Measurements from ENCODE around the gene DAGLB.
A peak's percentile ranks its signal among the peaks of the same experiment; 100 is the strongest.
"Not testable (repeated sequence)": the region's sequence is repeated elsewhere in the genome, so short reads cannot be mapped to it uniquely, and the experiment has no call there.

The DAGLB gene

GRCh38 chr7:6395898-6396595 is 51.7 kb downstream of the DAGLB start:
- DNase-seq = no peak

GRCh38 chr7:6394114-6394513 is 53.6 kb downstream of the DAGLB start:
- DNase-seq = no peak

DNA sequence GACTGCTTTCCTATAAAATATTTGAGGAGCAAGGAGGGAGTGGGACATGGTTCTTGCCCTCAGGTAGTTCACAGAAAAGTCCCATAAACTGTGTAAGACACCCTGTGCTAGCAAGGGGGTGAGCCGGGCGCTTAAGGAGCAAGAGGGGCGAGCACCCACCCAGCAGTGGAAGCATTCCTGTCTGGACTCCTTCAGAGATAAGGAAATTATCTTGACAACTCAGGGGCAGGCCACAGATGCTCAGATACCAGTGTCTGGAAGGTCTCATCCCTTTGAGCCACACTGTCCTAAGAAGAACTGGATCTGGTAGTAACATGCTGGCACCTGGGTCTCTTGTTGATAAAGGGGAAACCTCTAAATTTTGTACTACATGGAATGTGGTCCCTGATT is 54.1 kb downstream of the DAGLB start:
- no peak for DNase-seq

DNA sequence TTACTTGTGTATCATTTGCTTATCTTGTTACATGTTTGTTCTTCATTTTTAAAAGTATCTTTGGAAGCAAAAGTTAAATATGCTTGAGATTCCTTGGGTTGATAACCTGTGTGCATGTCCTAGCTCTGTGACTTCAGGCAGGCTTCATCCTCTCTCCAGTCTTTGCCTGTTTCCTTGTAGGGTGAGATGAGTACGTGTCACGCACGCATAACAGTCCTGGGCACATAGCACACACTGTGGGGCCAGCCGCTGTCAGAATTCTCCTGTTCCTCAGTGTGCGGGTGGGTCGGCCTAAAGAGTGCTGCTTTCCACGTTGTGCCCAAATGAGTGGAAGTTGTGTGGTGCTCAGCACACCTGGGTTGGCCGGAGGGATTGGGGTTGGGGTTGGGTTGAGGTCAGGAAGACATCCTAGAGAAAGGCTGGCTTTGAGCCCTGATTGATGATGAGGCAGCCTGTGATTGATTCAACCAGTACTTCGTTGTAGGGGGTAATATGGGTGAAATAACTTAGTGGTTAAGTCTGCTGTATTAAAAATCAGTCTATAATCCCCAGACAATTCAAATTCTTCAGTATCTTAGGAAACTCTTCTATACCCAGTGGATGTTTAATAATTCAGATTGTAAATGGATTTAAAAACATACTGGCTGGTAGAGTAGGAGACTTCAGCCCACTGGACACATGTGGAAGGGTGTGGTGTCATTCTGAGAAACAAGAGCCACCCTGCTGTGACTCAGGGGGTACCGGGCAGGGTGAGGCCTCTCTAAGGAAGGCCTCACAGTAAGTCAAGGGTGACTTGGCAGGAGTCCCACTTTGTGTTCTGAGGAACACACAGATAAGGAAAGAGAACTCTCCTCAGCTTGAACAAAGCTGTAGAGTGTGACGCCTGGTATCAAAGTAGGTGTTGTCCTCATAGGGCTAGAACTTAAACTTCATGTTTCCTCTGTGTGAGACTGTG is 54.8 kb downstream of the DAGLB start:
- DNase-seq = no peak

DNA sequence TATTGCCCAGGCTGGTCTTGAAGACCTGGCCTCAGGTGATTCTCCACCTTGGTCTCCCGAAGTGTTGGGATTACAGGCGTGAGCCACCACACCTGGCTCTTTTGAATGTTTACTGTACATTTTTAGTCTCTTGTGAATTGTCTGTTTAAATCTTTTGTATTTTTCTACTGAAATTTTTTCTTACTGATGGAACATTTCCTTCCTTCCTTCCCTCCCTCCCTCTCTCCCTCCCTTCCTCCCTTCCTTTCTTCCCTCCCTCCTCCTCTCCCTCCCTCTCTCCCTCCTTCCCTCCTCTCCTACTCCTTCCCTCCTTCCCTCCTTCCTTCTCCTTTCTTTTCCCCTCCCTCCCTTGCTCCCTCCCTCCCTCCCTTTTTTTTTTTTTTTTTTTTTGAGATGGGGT is 58.0 kb downstream of the DAGLB start:
- DNase-seq = no peak

GRCh38 chr7:6387734-6388294 is 59.9 kb downstream of the DAGLB start:
- no peak for DNase-seq

- DNase-seq = no peak
Measured at GRCh38 chr7:6386779-6387178, 61.0 kb downstream of the DAGLB start.

DNA sequence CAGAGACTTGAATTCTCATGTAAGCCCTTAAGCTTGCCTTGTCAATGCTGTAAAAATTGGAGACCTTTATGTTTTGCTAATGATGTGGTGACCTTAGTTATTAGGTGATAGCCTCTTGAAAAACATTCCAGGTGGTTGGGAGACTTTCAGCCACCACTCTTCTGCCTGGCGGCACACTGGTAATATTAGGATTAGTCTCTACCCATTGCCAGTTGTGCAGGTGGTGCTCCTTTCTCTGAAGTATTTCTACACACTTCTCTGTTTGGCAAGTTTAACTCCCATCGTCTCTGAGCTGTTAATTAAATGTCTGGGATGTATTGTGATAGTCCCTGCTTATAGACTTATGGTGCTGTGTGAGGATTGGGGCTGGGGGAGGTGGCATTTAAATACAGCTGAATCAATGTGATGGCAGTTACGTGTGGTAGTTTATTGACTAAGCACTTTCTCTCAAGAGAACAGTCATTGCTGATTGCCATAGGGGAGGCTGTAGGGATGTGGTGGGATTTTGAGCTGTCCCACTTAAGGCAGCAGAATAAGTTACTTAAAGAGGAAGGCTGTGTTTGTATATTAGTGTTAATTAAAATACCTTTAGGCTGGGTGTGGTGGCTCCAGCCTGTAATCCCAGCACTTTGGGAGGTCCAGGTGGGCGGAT is 61.7 kb downstream of the DAGLB start:
- no peak for DNase-seq

GRCh38 chr7:6385110-6385781 is 62.5 kb downstream of the DAGLB start:
- no peak for DNase-seq

- no peak for DNase-seq
Measured at GRCh38 chr7:6384327-6384726, 63.4 kb downstream of the DAGLB start.

DNA sequence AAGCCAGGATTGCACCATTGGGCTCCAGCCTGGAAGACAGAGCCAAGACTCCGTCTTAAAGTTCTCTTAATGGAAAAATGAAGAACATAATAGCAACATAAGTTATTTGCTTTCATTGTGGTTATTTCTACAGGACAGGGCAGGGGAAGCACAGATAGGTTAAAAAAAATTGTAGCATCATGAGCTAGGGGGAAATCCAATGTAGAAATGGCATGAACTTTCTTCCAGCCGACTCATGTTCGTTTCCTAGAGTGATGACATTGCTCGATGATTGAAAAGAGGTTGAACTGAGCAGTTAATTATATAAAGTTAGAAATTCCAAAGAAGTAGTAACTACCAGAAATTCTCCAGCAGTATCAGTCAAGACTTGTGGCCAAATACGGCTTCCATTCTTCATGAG is 64.9 kb downstream of the DAGLB start:
- DNase-seq = no peak

DNA sequence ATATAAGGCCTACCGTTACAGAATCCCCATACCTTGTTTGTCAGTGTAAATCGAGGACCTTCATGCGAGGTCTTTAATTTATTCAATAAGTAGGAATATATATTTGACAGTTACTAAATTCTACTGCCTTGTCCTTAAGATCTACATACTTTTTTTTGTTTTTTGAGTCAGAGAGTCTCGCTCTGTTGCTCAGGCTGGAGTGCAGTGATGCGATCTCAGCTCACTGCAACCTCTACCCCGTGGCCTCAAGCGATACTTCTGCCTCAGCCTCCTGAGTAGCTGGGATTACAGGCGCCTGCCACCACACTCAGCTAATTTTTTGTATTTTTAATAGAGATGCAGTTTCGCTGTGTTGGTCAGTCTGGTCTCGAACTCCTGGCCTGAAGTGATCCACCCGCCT is 65.9 kb downstream of the DAGLB start:
- not testable (repeated sequence) for DNase-seq

DNA sequence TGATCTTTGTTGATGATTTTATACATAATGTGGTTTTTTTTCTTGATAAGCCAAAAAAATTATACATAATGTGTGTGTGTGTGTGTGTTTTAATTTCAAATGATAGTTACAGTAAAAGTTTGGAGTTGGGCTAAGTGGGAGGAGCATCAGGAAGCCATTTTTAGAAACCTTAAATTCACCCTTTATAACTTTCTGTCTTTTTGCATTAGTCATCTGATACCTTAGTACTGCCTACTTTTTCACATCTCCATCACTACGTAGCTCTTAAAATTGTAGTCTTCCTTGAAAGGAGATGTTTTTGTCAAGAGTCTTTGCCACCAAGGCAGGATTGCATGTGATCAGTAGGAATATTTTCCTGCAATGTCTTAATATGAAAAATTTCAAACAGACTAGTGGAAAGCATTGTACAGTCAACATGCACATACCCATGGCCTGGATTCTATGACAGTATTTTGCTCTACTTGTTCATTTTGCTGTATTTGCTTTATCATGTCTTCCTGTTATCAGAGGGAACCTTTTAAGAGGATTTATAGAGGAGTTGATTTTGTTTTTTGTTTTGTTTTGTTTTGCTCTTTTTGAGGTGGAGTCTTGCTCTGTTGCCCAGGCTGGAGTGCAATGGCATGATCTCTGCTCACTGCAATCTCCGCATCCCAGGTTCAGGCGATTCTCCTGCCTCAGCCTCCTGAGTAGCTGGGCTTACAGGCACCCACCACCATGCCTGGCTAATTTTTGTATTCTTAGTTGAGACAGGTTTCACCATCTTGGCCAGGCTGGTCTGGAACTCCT is 67.3 kb downstream of the DAGLB start:
- no peak for DNase-seq

DNA sequence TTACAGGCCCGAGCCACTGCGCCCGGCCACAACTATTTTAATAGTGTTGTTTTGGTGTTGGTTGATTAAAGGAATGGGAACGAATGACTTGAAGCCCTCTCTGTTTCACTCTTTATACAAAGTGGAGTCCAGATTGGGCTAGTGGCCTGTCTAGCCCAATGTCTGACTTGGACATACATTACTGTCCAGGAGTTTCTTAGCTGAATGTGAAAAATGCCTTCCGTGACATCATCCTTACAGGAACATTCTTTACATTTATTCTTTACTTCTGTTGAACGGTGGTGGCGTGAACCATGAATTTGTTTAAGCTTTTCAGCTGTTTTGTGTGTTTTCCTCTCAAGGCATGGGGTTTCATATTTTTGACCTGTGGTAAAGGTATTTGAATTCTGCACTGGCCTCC is 67.9 kb downstream of the DAGLB start:
- no peak for DNase-seq

- DNase-seq = not testable (repeated sequence)
Measured at GRCh38 chr7:6378556-6378955, 69.2 kb downstream of the DAGLB start.

DNA sequence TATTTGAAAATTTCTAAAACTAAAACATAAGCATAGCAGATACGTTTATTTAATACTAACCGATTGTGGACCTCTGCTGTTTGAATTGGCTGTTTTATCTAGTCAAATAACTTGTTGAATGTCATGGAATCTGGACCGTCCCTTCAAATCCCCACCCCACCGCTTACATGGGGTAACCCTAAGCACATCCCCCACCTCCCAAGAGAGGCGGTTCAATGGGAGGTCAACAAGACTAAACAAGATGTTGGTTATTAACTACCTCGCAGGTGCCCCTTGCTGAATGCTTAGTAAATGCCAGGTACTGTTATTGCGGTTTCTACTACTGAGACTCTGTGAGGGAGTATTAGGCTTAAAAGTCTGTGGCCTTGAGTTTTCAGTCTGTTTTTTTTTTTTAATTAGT is 70.9 kb downstream of the DAGLB start:
- DNase-seq = no peak

DNA sequence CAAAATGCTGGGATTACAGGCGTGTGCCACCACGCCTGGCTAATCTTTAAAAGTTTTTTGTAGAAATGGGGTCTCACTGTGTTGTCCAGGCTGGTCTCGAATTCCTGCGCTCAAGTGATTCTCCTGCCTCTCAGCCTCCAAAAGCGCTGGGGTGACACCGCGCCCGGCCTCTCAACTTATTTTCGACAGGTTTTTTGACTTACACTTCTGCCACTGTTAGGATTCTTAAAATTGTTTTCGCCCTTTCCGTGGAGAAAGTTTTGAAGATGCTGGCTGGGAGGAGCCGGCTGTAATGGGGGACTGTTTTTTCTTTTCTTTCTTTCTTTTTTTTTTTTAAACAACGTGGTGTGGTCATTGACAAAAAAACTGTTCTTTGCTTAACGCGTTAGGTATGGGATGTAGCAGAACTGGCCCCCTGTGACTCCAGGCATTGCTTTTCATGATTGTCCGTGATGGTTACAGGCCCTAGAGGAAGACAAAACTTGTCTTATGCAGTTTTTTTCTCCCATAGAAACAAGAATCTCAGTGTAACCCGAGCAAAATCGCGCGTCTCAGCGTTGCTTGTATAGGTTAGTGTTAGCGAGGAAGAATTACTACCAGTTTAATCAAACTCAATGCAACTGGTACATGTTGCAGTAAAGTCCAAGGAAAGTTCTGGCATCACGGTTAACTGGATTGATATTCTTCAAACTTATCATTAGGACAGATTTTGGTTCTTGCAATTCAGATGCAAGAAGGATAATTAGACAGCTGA is 72.2 kb downstream of the DAGLB start:
- peak in 1 of 4 experiments; percentile 6 for DNase-seq

- no peak for DNase-seq
Measured at GRCh38 chr7:6367701-6368211, 80.0 kb downstream of the DAGLB start.

DNA sequence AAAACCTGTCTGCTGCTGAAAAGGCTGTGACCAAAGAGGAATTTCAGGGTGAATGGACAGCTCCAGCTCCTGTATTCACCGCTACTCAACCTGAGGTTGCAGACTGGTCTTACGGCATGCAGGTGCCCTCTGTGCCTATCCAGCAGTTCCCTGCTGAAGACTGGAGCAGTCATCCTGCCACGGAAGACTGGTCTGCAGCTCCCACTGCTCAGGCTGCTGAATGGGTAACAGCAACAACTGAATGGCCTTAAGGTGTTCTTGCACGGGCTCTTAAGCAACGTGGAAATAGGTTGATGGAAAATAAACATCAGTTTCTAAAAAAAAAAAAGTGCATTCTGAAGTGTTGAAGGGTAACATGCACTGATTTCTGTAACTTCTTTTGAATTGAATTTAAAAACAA is 82.3 kb downstream of the DAGLB start:
- no peak for DNase-seq

- DNase-seq = no peak
Measured at GRCh38 chr7:6360841-6361240, 86.9 kb downstream of the DAGLB start.

GRCh38 chr7:6359734-6360133 is 88.0 kb downstream of the DAGLB start:
- no peak for DNase-seq

Measured in activated CD4-positive, CD25-positive, alpha-beta regulatory T cell (primary cell).